Stomach (tissue), 4 donors: Measurements from ENCODE around the gene NLGN1.

Experiments used
- EP300 ChIP-seq: sonication (generic); formaldehyde crosslinking; IDR thresholded peaks from one replicate; pipeline ENCODE4 v1.6.1; 2017; ENCODE audit warnings: antibody characterized with exemption
- TF ChIP-seq, protein P1 (sequence below), 7 experiments: fragments of 450-650 bp in 4 of 7; fragments of 200-600 bp in 3 of 7; sonication (generic) in 3 of 7; IDR thresholded peaks; one replicate each; pipeline ENCODE4 v1.5.1; 2016 to 2019; ENCODE audit warnings: antibody characterized with exemption in 7 of 7, control low read depth in 2 of 7, mild to moderate bottlenecking in 1 of 7

DNA sequence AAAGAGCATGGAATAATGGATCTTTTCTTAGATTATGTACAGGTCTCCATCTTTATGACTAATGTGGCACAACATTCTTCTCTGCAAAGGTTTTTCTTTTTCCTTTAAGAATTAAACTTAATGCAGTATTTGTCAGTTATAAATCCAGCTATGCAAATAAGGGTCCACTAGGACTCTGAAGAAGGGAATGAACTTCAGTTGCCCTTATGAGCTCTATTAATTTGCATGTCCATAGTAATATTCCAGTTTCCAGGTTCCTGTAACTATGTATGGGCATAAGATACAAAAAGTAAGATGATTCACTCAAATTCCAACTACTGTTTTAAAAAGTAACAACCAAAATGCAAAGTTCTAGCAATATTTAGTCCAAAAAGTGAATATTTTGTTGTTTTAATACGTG, 337.4 kb downstream of the NLGN1 start:
- TF ChIP-seq, protein P1, sequence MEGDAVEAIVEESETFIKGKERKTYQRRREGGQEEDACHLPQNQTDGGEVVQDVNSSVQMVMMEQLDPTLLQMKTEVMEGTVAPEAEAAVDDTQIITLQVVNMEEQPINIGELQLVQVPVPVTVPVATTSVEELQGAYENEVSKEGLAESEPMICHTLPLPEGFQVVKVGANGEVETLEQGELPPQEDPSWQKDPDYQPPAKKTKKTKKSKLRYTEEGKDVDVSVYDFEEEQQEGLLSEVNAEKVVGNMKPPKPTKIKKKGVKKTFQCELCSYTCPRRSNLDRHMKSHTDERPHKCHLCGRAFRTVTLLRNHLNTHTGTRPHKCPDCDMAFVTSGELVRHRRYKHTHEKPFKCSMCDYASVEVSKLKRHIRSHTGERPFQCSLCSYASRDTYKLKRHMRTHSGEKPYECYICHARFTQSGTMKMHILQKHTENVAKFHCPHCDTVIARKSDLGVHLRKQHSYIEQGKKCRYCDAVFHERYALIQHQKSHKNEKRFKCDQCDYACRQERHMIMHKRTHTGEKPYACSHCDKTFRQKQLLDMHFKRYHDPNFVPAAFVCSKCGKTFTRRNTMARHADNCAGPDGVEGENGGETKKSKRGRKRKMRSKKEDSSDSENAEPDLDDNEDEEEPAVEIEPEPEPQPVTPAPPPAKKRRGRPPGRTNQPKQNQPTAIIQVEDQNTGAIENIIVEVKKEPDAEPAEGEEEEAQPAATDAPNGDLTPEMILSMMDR (IDR thresholded peaks at IDR 0.05), result no peak
- TF ChIP-seq EP300, result no peak
